IMR-90 (cell line): Measurements from ENCODE around the gene LRRC57. TPM values are rescaled to one million over a fixed set of nuclear protein-coding genes. Genes with fewer than 3 reads are reported as not detected.
"Not testable (repeated sequence)": the region's sequence is repeated elsewhere in the genome, so short reads cannot be mapped to it uniquely, and the experiment has no call there.

Experiments
- ATAC-seq: fragments of 200-7000 bp; cut with Tn5 transposase; 2 replicates; pipeline ENCODE4 v1.9.1; 2020; ENCODE audit warnings: low read depth, mild to moderate bottlenecking, moderate library complexity
- BruUV-seq: library from RNA; stranded (reverse); fragments of 400-500 nt; replicated peaks from 2 replicates; lab custom pipeline; 2021; lab: Mats Ljungman, UMichigan
- CTCF ChIA-PET: fragments of 300-600 bp; formaldehyde crosslinking; extraction: SDS; loops from one replicate; lab custom pipeline; 2021; ENCODE audit warnings: antibody characterized with exemption; lab: Yijun Ruan, JAX
- POLR2A ChIA-PET: fragments of 300-600 bp; sonication (Branson Sonifier 250); formaldehyde crosslinking; loops from one replicate; lab custom pipeline; 2022; ENCODE audit warnings: antibody characterized with exemption; ENCODE audit not compliant: unreplicated experiment; lab: Charles Lee
- DNase-seq: peaks from one replicate; pipeline ENCODE4 v3.0.0; 2013
- H2AFZ ChIP-seq: replicated peaks from 2 replicates; pipeline ENCODE3; 2013; ENCODE audit warnings: low read length, mild to moderate bottlenecking; ENCODE audit not compliant: poor library complexity
- H2AK5ac ChIP-seq: 2 replicates; pipeline ENCODE4 v1.6.1; 2013; ENCODE audit warnings: low read depth, low read length, inconsistent platforms
- H2AK9ac ChIP-seq: replicated peaks from 2 replicates; pipeline ENCODE3; 2013; ENCODE audit warnings: mild to moderate bottlenecking, low read depth, low read length, moderate library complexity; ENCODE audit not compliant: poor library complexity
- H2BK120ac ChIP-seq: 2 replicates; pipeline ENCODE4 v1.6.1; 2013; ENCODE audit warnings: low read depth, low read length, inconsistent platforms
- H2BK15ac ChIP-seq: 3 replicates; pipeline ENCODE4 v1.6.1; 2013; ENCODE audit warnings: low read depth, low read length, inconsistent platforms
- H2BK20ac ChIP-seq: 2 replicates; pipeline ENCODE4 v1.6.1; 2013; ENCODE audit warnings: low read depth, mild to moderate bottlenecking, inconsistent platforms, low read length, moderate library complexity
- H2BK5ac ChIP-seq: 2 replicates; pipeline ENCODE4 v1.6.1; 2013; ENCODE audit warnings: mild to moderate bottlenecking, low read depth, low read length, inconsistent platforms; ENCODE audit not compliant: poor library complexity, severe bottlenecking
- H3K14ac ChIP-seq: replicated peaks from 2 replicates; pipeline ENCODE4 v1.6.1; 2013; ENCODE audit warnings: low read depth, low read length, inconsistent platforms
- H3K18ac ChIP-seq: 2 replicates; pipeline ENCODE4 v1.6.1; 2013; ENCODE audit warnings: low read depth, low read length, control low read depth
- H3K23ac ChIP-seq: 2 replicates; pipeline ENCODE4 v1.6.1; 2013; ENCODE audit warnings: low read depth, low read length, inconsistent platforms
- H3K27ac ChIP-seq: 2 replicates; pipeline ENCODE4 v1.5.1; 2013; ENCODE audit warnings: mild to moderate bottlenecking, control low read depth, low read length; ENCODE audit not compliant: insufficient read depth
- H3K27me3 ChIP-seq: 2 replicates; pipeline ENCODE4 v1.6.1; 2013; ENCODE audit warnings: low read length; ENCODE audit not compliant: control insufficient read depth, insufficient read depth
- H3K36me3 ChIP-seq: 2 replicates; pipeline ENCODE4 v1.6.1; 2013; ENCODE audit warnings: low read length, mixed read lengths; ENCODE audit not compliant: control insufficient read depth, insufficient read depth
- H3K4ac ChIP-seq: 2 replicates; pipeline ENCODE4 v1.6.1; 2013; ENCODE audit warnings: low read depth, low read length, inconsistent platforms
- H3K4me1 ChIP-seq: 2 replicates; pipeline ENCODE4 v1.6.1; 2013; ENCODE audit warnings: low read length, mixed read lengths; ENCODE audit not compliant: control insufficient read depth, insufficient read depth
- H3K4me2 ChIP-seq: 2 replicates; pipeline ENCODE4 v1.6.1; 2013; ENCODE audit warnings: low read depth, mild to moderate bottlenecking, control low read depth, low read length, moderate library complexity
- H3K4me3 ChIP-seq: 2 replicates; pipeline ENCODE4 v1.5.1; 2013; ENCODE audit warnings: low read depth, mild to moderate bottlenecking, control low read depth, low read length, moderate library complexity; ENCODE audit not compliant: insufficient read depth
- H3K56ac ChIP-seq: 2 replicates; pipeline ENCODE4 v1.6.1; 2013; ENCODE audit warnings: low read length, inconsistent platforms; ENCODE audit not compliant: insufficient read depth; ENCODE audit errors: extremely low read depth
- H3K79me1 ChIP-seq, 2 experiments: 2 replicates each; pipeline ENCODE4 v1.6.1; 2013; ENCODE audit warnings: low read length in 2 of 2, inconsistent platforms in 1 of 2, low read depth in 1 of 2
- H3K9ac ChIP-seq: 2 replicates; pipeline ENCODE4 v1.6.1; 2013; ENCODE audit warnings: low read depth, low read length, control low read depth
- H3K9me1 ChIP-seq: 2 replicates; pipeline ENCODE4 v1.6.1; 2013; ENCODE audit warnings: low read length, inconsistent platforms; ENCODE audit not compliant: insufficient read depth
- H3K9me3 ChIP-seq: 2 replicates; pipeline ENCODE4 v1.6.1; 2013; ENCODE audit warnings: low read length; ENCODE audit not compliant: control insufficient read depth, insufficient read depth
- H4K20me1 ChIP-seq: 2 replicates; pipeline ENCODE4 v1.6.1; 2013; ENCODE audit warnings: low read length, inconsistent platforms; ENCODE audit not compliant: insufficient read depth
- H4K5ac ChIP-seq: 2 replicates; pipeline ENCODE4 v1.6.1; 2013; ENCODE audit warnings: mild to moderate bottlenecking, low read depth, low read length, control low read depth
- H4K8ac ChIP-seq, 2 experiments: 2 replicates each; pipeline ENCODE4 v1.6.1; 2013; ENCODE audit warnings: low read depth in 2 of 2, low read length in 2 of 2, control low read depth in 1 of 2, inconsistent platforms in 1 of 2
- H4K91ac ChIP-seq: 2 replicates; pipeline ENCODE4 v1.6.1; 2013; ENCODE audit warnings: low read depth, low read length, inconsistent platforms; ENCODE audit not compliant: insufficient read depth
- WGBS, 2 experiments: methylation state at CpG; one replicate each; pipeline versions ENCODE4 v1.1.5 to v1.1.7; 2013; ENCODE audit warnings: missing lambda C conversion rate in 2 of 2; ENCODE audit not compliant: insufficient read length in 1 of 2; ENCODE audit errors: extremely low coverage in 2 of 2; 5-methylcytosine and 5-hydroxymethylcytosine counted together
- dilution Hi-C: fragments of 300-500 bp; cut with HindIII; formaldehyde crosslinking; loops from one replicate; pipeline ENCODE4 v1.14.3; 2018; ENCODE audit warnings: low sequenced_read_pairs; ENCODE audit not compliant: unreplicated experiment
- in situ Hi-C: fragments of 300-500 bp; cut with MboI; formaldehyde crosslinking; loops from 3 replicates; pipeline ENCODE4 v1.14.3; 2019; ENCODE audit warnings: low sequenced_read_pairs, inconsistent platforms, mixed read lengths
- intact Hi-C: fragments of 100-400 bp; cut with micrococcal nuclease; formaldehyde crosslinking; loops from 2 replicates; pipeline ENCODE4 v1.10.0; 2022
- polyA plus RNA-seq, 3 experiments: library from polyadenylated mRNA; depleted of rRNA; stranded (reverse); fragments of >200 nt; gene quantifications; 2 replicates each; pipeline ENCODE4 v1.2.3, GENCODE V29; 2012; ENCODE audit warnings: low replicate concordance in 1 of 3
- total RNA-seq: library from RNA; depleted of rRNA; stranded (reverse); fragments of >200 nt; gene quantifications from 2 replicates; pipeline ENCODE4 v1.2.3, GENCODE V29; 2012

Gene LRRC57
- total and polyA plus RNA-seq, 2 of the 4 experiments (the other 2 are of a cell fraction), result 9.5 to 11.3 TPM

DNA sequence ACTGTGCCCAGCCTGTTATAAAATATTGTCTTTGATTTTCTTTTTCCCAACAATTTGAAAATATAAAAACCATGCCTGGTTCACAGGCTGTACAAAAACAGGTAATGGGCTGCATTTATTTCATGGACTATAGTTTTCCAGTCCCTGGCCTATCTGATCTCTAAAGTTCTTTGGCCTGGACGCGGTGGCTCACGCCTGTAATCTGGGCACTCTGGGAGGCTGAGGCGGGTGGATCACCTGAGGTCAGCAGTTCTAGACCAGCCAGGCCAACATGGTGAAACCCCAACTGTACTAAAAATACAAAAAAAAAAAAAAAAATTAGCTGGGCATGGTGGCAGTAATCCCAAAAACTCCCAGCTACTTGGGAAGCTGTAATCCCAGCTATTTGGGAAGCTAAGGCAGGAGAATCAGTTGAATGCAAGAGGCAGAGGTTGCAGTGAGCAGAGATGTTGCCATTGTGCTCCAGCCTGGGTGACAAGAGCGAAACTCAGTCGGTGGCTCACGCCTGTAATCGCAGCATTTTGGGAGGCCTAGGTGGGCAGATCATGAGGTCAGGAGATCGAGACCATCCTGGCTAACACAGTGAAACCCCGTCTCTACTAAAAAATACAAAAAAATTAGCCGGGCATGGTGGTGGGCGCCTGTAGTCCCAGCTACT is 8.1 kb upstream of the LRRC57 start:
- H4K20me1 ChIP-seq, H3K4me1 ChIP-seq, BruUV-seq, H3K4ac ChIP-seq, H3K9ac ChIP-seq, H3K56ac ChIP-seq, POLR2A ChIA-PET, H2BK5ac ChIP-seq, H4K5ac ChIP-seq, H3K27ac ChIP-seq, H4K91ac ChIP-seq, H3K9me3 ChIP-seq, DNase-seq, H3K18ac ChIP-seq, H3K23ac ChIP-seq, dilution Hi-C loops, H4K8ac ChIP-seq, intact Hi-C loops, H3K4me3 ChIP-seq, H2AK9ac ChIP-seq, ATAC-seq, H2BK120ac ChIP-seq, H2AK5ac ChIP-seq, H3K14ac ChIP-seq, H3K9me1 ChIP-seq, H2BK20ac ChIP-seq, H3K4me2 ChIP-seq, in situ Hi-C loops, H2AFZ ChIP-seq, H3K27me3 ChIP-seq, H3K36me3 ChIP-seq, H2BK15ac ChIP-seq, CTCF ChIA-PET: not testable (repeated sequence)
- peaks cover 6 to 23% of the 10 kb centered on the region in 2 experiments for H3K79me1 ChIP-seq
- WGBS, 2 experiments, result no CpG with 5 or more reads among the region's 12 CpGs
